GM21529 (cell line): Measurements from ENCODE around the gene CNGB1.
"Not testable (repeated sequence)": the region's sequence is repeated elsewhere in the genome, so short reads cannot be mapped to it uniquely, and the experiment has no call there.

ENCODE experiments used
- ATAC-seq: cut with Tn5 transposase; IDR thresholded peaks from one replicate; pipeline ENCODE4 v1.9.1; 2021; ENCODE audit not compliant: unreplicated experiment

Gene CNGB1

GRCh38 chr16:57970970-57971369, at the start of gene CNGB1:
Gene CNGB1, minus strand, starts transcription at chr16:57971128. Its CDS starts 3,842 bp downstream, at chr16:57967286.
- no peak for ATAC-seq

- ATAC-seq, result no peak
Measured at GRCh38 chr16:58019866-58020538, 49.1 kb upstream of the CNGB1 start.

GRCh38 chr16:58018803-58019202, 47.9 kb upstream of the CNGB1 start:
- ATAC-seq, result no peak

GRCh38 chr16:58016840-58017446, 46.0 kb upstream of the CNGB1 start:
- no peak for ATAC-seq

GRCh38 chr16:58013201-58013956, 42.5 kb upstream of the CNGB1 start:
- ATAC-seq, result no peak

- ATAC-seq, result no peak
Measured at GRCh38 chr16:58012481-58012880, 41.6 kb upstream of the CNGB1 start.

GRCh38 chr16:58011652-58012051, 40.7 kb upstream of the CNGB1 start:
- ATAC-seq, result no peak

GRCh38 chr16:58010886-58011285, 40.0 kb upstream of the CNGB1 start:
- no peak for ATAC-seq

- no peak for ATAC-seq
Measured at GRCh38 chr16:58009856-58010416, 39.0 kb upstream of the CNGB1 start.

- not testable (repeated sequence) for ATAC-seq
Measured at GRCh38 chr16:58004736-58005135, 33.8 kb upstream of the CNGB1 start.

GRCh38 chr16:58002936-58003335, 32.0 kb upstream of the CNGB1 start:
- ATAC-seq, result no peak

GRCh38 chr16:58002416-58002800, 31.5 kb upstream of the CNGB1 start:
- no peak for ATAC-seq

- ATAC-seq, result no peak
Measured at GRCh38 chr16:58001781-58002415, 31.0 kb upstream of the CNGB1 start.

GRCh38 chr16:58000706-58001676, 30.1 kb upstream of the CNGB1 start, which contains the start of gene USB1:
Gene USB1, plus strand, starts transcription at chr16:58001407. Its CDS starts 77 bp downstream, at chr16:58001484.
- ATAC-seq, result peak; percentile 77

GRCh38 chr16:57999971-58000705, 29.2 kb upstream of the CNGB1 start, which contains the start of gene ZNF319:
Gene ZNF319, minus strand, starts transcription at chr16:58000672. Its CDS starts 2,407 bp downstream, at chr16:57998265.
- peak; percentile 22 for ATAC-seq

GRCh38 chr16:57999366-57999970, 28.5 kb upstream of the CNGB1 start:
- no peak for ATAC-seq

- no peak for ATAC-seq
Measured at GRCh38 chr16:57998992-57999365, 28.1 kb upstream of the CNGB1 start.

- ATAC-seq, result no peak
Measured at GRCh38 chr16:57998486-57998885, 27.6 kb upstream of the CNGB1 start.
